Liver (tissue), 9 donors: ENCODE results near the gene RAD51AP2. TPM values are rescaled to one million over a fixed set of nuclear protein-coding genes. Genes with fewer than 3 reads are reported as not detected.

Experiments
- DNase-seq: peaks from one replicate; pipeline ENCODE4 v3.0.0-alpha.2; 2017; ENCODE audit warnings: low spot score
- H3K27ac ChIP-seq, 2 donors: one replicate each; pipeline ENCODE4 v1.7.0; 2013; ENCODE audit warnings: inconsistent platforms in 2 of 2, low read length in 2 of 2, control low read depth in 1 of 2, low read depth in 1 of 2, mild to moderate bottlenecking in 1 of 2
- H3K27me3 ChIP-seq, 4 donors: one replicate each; pipeline versions ENCODE4 v1.6.1 to v1.7.0; 2013; ENCODE audit warnings: low read length in 3 of 4, inconsistent platforms in 1 of 4, mild to moderate bottlenecking in 1 of 4, moderate library complexity in 1 of 4; ENCODE audit not compliant: control insufficient read depth in 4 of 4, insufficient read depth in 4 of 4
- H3K36me3 ChIP-seq, 4 donors: one replicate each; pipeline versions ENCODE4 v1.6.1 to v1.7.0; 2013; ENCODE audit warnings: low read length in 3 of 4, mild to moderate bottlenecking in 3 of 4, low read depth in 1 of 4, moderate library complexity in 1 of 4; ENCODE audit not compliant: control insufficient read depth in 4 of 4, insufficient read depth in 3 of 4
- H3K4me1 ChIP-seq, 4 donors: one replicate each; pipeline versions ENCODE4 v1.6.1 to v1.7.0; 2013; ENCODE audit warnings: low read length in 3 of 4, mild to moderate bottlenecking in 3 of 4, moderate library complexity in 1 of 4; ENCODE audit not compliant: control insufficient read depth in 4 of 4, insufficient read depth in 4 of 4
- H3K4me3 ChIP-seq, 3 donors: one replicate each; pipeline versions ENCODE4 v1.6.1 to v1.7.0; 2013; ENCODE audit warnings: low read length in 3 of 3, control low read depth in 1 of 3, low read depth in 1 of 3, mild to moderate bottlenecking in 1 of 3
- H3K9ac ChIP-seq, 2 donors: one replicate each; pipeline ENCODE4 v1.7.0; 2013; ENCODE audit warnings: low read length in 2 of 2, mild to moderate bottlenecking in 2 of 2, moderate library complexity in 2 of 2, control low read depth in 1 of 2, low read depth in 1 of 2
- H3K9me3 ChIP-seq, 4 donors: one replicate each; pipeline versions ENCODE4 v1.6.1 to v1.7.0; 2013; ENCODE audit warnings: low read length in 3 of 4; ENCODE audit not compliant: control insufficient read depth in 4 of 4
- EGR1 ChIP-seq, 2 donors: IDR thresholded peaks; 2 replicates each; pipeline ENCODE4 v1.6.1; 2016 to 2018; ENCODE audit warnings: antibody characterized with exemption in 2 of 2, low read depth in 2 of 2
- FOXA1 ChIP-seq: IDR thresholded peaks from 2 replicates; pipeline ENCODE4 v1.6.1; 2016; ENCODE audit warnings: antibody characterized with exemption
- FOXA2 ChIP-seq: IDR thresholded peaks from 2 replicates; pipeline ENCODE4 v1.6.1; 2016; ENCODE audit warnings: antibody characterized with exemption
- GABPA ChIP-seq, 2 donors: IDR thresholded peaks in 1 of 2; conservative IDR thresholded peaks in 1 of 2; 2 replicates each; pipeline ENCODE4 v1.6.1; 2016; ENCODE audit warnings: antibody characterized with exemption in 2 of 2, mild to moderate bottlenecking in 1 of 2, moderate library complexity in 1 of 2
- HNF4A ChIP-seq, 2 donors: conservative IDR thresholded peaks; 2 replicates each; pipeline ENCODE4 v1.6.1; 2016; ENCODE audit warnings: antibody characterized with exemption in 2 of 2, mild to moderate bottlenecking in 2 of 2
- HNF4G ChIP-seq: IDR thresholded peaks from 2 replicates; pipeline ENCODE4 v1.6.1; 2016; ENCODE audit warnings: antibody characterized with exemption
- JUND ChIP-seq, 2 donors: IDR thresholded peaks; 2 replicates each; pipeline ENCODE4 v1.6.1; 2016; ENCODE audit warnings: antibody characterized with exemption in 2 of 2
- RAD21 ChIP-seq, 2 donors: IDR thresholded peaks; 2 replicates each; pipeline ENCODE4 v1.6.1; 2016; ENCODE audit warnings: antibody characterized with exemption in 2 of 2, mild to moderate bottlenecking in 2 of 2
- REST ChIP-seq: IDR thresholded peaks from 2 replicates; pipeline ENCODE4 v1.6.1; 2016; ENCODE audit warnings: antibody characterized with exemption, mild to moderate bottlenecking
- RXRA ChIP-seq, 2 donors: IDR thresholded peaks; 2 replicates each; pipeline ENCODE4 v1.6.1; 2017 to 2018; ENCODE audit warnings: antibody characterized with exemption in 2 of 2, mild to moderate bottlenecking in 1 of 2
- SP1 ChIP-seq: IDR thresholded peaks from 2 replicates; pipeline ENCODE4 v1.6.1; 2018; ENCODE audit warnings: antibody characterized with exemption, mild to moderate bottlenecking
- TAF1 ChIP-seq: conservative IDR thresholded peaks from 2 replicates; pipeline ENCODE4 v1.6.1; 2016; ENCODE audit warnings: antibody characterized with exemption, mild to moderate bottlenecking
- YY1 ChIP-seq: IDR thresholded peaks from 2 replicates; pipeline ENCODE4 v1.6.1; 2016; ENCODE audit warnings: antibody characterized with exemption, mild to moderate bottlenecking
- WGBS: extraction: QIAGEN DNeasy Blood & Tissue Kit; methylation state at CpG from one replicate; pipeline ENCODE4 v1.1.7; 2013; 5-methylcytosine and 5-hydroxymethylcytosine counted together
- polyA plus RNA-seq, 2 donors: library from polyadenylated mRNA; stranded (reverse) in 1 of 2; unstranded in 1 of 2; fragments of 200-250 nt in 1 of 2; fragments of >200 nt in 1 of 2; fragmentation: Nextera tagmentation in 1 of 2; extraction: Ambion mirVana in 1 of 2; gene quantifications; one replicate each; pipeline versions ENCODE4 v1.2.1 to v1.2.3, GENCODE V29; 2013 to 2015
- total RNA-seq, 2 donors: library from RNA; depleted of rRNA; stranded (reverse); fragments of >200 nt; gene quantifications; one replicate each; pipeline ENCODE4 v1.2.3, GENCODE V29; 2014
- TF ChIP-seq, protein P1 (sequence below): IDR thresholded peaks from 2 replicates; pipeline ENCODE4 v1.6.1; 2016; ENCODE audit warnings: antibody characterized with exemption
- TF ChIP-seq, protein P2 (sequence below): IDR thresholded peaks from 2 replicates; pipeline ENCODE4 v1.6.1; 2016; ENCODE audit warnings: antibody characterized with exemption
- TF ChIP-seq, protein P3 (sequence below): fragments of 150-350 bp; IDR thresholded peaks from 2 replicates; pipeline ENCODE4 v1.5.1; 2017; ENCODE audit warnings: improper control_type of control experiment, low read depth, low read length; ENCODE audit not compliant: missing input control
- donor health status: healthy.
- donor health status: healthy.
- donor health status: healthy.
- donor health status: healthy.
- donor health status: healthy.

RAD51AP2 gene
- total and polyA plus RNA-seq, 4 donors = 0.02 to 0.25 (median 0.11) TPM

- WGBS = 97% methylated on average over 2 of the region's 2 CpGs
- TF ChIP-seq SP1 (no peak), REST (no peak), YY1 (no peak), TAF1 (no peak), HNF4A (conservative IDR thresholded peaks at IDR 0.05) (no peak), RXRA (IDR thresholded peaks at IDR 0.05) (no peak), GABPA (IDR thresholded peaks at IDR 0.05 in 1 of 2, conservative IDR thresholded peaks at IDR 0.05 in 1 of 2) (no peak), HNF4G (no peak), FOXA1 (no peak), RAD21 (IDR thresholded peaks at IDR 0.05) (no peak), FOXA2 (no peak)
- TF ChIP-seq, protein P1, sequence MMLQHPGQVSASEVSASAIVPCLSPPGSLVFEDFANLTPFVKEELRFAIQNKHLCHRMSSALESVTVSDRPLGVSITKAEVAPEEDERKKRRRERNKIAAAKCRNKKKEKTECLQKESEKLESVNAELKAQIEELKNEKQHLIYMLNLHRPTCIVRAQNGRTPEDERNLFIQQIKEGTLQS = no peak
- TF ChIP-seq, protein P2, sequence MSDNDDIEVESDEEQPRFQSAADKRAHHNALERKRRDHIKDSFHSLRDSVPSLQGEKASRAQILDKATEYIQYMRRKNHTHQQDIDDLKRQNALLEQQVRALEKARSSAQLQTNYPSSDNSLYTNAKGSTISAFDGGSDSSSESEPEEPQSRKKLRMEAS = no peak
- TF ChIP-seq, protein P3, sequence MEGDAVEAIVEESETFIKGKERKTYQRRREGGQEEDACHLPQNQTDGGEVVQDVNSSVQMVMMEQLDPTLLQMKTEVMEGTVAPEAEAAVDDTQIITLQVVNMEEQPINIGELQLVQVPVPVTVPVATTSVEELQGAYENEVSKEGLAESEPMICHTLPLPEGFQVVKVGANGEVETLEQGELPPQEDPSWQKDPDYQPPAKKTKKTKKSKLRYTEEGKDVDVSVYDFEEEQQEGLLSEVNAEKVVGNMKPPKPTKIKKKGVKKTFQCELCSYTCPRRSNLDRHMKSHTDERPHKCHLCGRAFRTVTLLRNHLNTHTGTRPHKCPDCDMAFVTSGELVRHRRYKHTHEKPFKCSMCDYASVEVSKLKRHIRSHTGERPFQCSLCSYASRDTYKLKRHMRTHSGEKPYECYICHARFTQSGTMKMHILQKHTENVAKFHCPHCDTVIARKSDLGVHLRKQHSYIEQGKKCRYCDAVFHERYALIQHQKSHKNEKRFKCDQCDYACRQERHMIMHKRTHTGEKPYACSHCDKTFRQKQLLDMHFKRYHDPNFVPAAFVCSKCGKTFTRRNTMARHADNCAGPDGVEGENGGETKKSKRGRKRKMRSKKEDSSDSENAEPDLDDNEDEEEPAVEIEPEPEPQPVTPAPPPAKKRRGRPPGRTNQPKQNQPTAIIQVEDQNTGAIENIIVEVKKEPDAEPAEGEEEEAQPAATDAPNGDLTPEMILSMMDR = no peak
Observed at GRCh38 chr2:17521621-17522020, 3.4 kb upstream of the RAD51AP2 start.

GRCh38 chr2:17520761-17521160 lies 2.5 kb upstream of the RAD51AP2 start:
- no peak overlapping the region for H3K9ac ChIP-seq
- H3K4me1 ChIP-seq = peaks cover 0 to 5% (median 2%) of the 10 kb centered on the region in 4 donors
- H3K36me3 ChIP-seq = no peaks in the 10 kb centered on the region
- no peak for DNase-seq
- no peaks in the 10 kb centered on the region for H3K9me3 ChIP-seq
- 88% methylated on average over 2 of the region's 2 CpGs for WGBS
- H3K27me3 ChIP-seq = no peaks in the 10 kb centered on the region
- H3K4me3 ChIP-seq = no peak overlapping the region
- H3K27ac ChIP-seq = no peak overlapping the region
- TF ChIP-seq HNF4A (conservative IDR thresholded peaks at IDR 0.05) = no peak
- TF ChIP-seq, protein P3 = no peak
- TF ChIP-seq EGR1 (IDR thresholded peaks at IDR 0.05; ENCODE audit: low read depth in 2 of 2) = no peak
- no peak for TF ChIP-seq FOXA2
- TF ChIP-seq TAF1 = no peak
- no peak for TF ChIP-seq FOXA1
- no peak for TF ChIP-seq GABPA (IDR thresholded peaks at IDR 0.05 in 1 of 2, conservative IDR thresholded peaks at IDR 0.05 in 1 of 2)
- TF ChIP-seq, protein P2 = no peak
- no peak for TF ChIP-seq REST
- no peak for TF ChIP-seq RAD21 (IDR thresholded peaks at IDR 0.05)
- TF ChIP-seq HNF4G = no peak
- TF ChIP-seq SP1 = no peak
- no peak for TF ChIP-seq YY1
- no peak for TF ChIP-seq RXRA (IDR thresholded peaks at IDR 0.05)
- TF ChIP-seq JUND (IDR thresholded peaks at IDR 0.05) = no peak
- TF ChIP-seq, protein P1 = no peak

More at GRCh38 chr2:17521621-17522020, 3.4 kb upstream of the RAD51AP2 start:
- H3K27me3 ChIP-seq = no peaks in the 10 kb centered on the region
- H3K9me3 ChIP-seq = no peaks in the 10 kb centered on the region
- H3K27ac ChIP-seq = no peak overlapping the region
- H3K4me3 ChIP-seq = no peak overlapping the region
- no peak for DNase-seq
- H3K4me1 ChIP-seq = peaks cover 0 to 5% (median 2%) of the 10 kb centered on the region in 4 donors
- no peak overlapping the region for H3K9ac ChIP-seq
- H3K36me3 ChIP-seq = no peaks in the 10 kb centered on the region
